Stimulated activated effector memory CD8-positive, alpha-beta T cell treated with anti-CD3 and anti-CD28 coated beads, Interleukin-12 subunit alpha, Interleukin-12 subunit beta, amount 100 ng/mL, for 72 hours (primary cell): ENCODE data around the gene TRIM25.

Source experiments
- ATAC-seq: fragments of 150-1000 bp; cut with Tn5 transposase; 2 replicates; pipeline ENCODE4 v1.10.0; 2021
- DNase-seq, 2 donors: peaks; one replicate each; pipeline ENCODE4 v3.0.0; 2021 to 2022; ENCODE audit warnings: low spot score in 2 of 2
- H3K27ac Mint-ChIP-seq: one replicate; pipeline ENCODE4 v1.8.0; 2022; ENCODE audit warnings: mild to moderate bottlenecking, mixed read lengths
- H3K36me3 Mint-ChIP-seq: one replicate; pipeline ENCODE4 v1.8.0; 2022; ENCODE audit warnings: mild to moderate bottlenecking, mixed read lengths
- H3K4me1 Mint-ChIP-seq: one replicate; pipeline ENCODE4 v1.8.0; 2022; ENCODE audit warnings: mixed read lengths
- H3K4me3 Mint-ChIP-seq: one replicate; pipeline ENCODE4 v1.8.0; 2022; ENCODE audit warnings: mild to moderate bottlenecking, mixed read lengths
- H3K9me3 Mint-ChIP-seq: one replicate; pipeline ENCODE4 v1.8.0; 2022; ENCODE audit warnings: mixed read lengths

Gene TRIM25

DNA sequence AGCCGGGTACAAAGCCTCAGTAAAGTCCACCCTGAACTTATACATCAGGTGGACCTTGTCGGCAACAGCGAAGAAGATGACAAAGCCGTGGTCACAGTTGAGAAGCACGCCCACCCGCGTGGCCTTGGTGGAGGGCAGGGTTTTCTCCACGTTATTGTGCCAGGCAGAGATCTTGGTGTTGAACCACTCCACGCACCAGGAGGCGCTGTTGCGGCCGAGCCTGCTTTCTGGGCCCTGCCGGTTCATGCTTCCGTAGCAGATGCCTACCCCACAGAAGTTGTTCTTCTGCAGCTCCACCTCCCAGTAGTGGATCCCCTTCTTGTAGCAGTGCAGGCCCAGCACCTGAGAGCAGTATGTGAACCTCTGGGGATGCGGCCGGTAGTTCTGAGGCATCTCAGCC is 22.1 kb downstream of the TRIM25 start:
- H3K27ac Mint-ChIP-seq = no peak overlapping the region
- ATAC-seq (peak; percentile 72), DNase-seq (peak; percentile 40 to 59)
- peaks cover 90% of the 10 kb centered on the region for H3K36me3 Mint-ChIP-seq
- peaks cover 2% of the 10 kb centered on the region for H3K9me3 Mint-ChIP-seq
- H3K4me3 Mint-ChIP-seq = no peak overlapping the region
- H3K4me1 Mint-ChIP-seq = peaks cover 33% of the 10 kb centered on the region

DNA sequence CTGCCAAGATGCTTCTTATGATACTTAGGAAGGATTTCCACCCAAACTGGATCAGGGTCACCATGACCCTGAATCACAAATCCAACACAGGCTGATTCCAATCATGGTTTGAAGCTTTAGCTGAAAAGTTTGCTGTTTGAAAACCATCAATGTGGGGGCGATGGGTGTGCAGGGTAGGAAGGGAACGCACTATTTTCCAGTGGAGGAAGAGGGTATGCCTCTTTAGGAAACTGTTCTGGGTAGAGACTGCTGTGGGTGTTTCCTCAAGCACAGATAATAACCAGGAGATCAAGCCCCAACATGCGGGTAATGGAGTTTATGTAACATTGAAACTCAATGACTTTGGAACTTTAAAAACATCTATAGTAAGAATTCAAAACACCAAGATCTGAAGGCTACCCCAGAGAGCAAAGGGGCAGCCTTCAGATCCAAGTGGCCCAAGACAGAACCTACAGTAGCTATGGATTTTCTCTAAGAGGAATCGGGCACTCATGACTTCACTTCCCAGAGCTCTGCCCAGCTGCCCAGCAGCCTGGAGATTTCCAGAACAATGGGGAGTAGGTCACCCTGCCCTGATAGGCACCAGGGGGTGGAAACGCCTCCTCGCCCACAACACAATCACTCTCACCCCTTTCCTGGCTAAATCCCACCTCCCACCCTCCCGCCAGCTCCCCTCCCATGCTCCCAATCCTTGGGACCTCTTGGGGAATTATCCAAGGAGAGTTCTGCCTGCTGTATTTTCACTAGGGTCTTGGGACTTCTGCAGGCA is 22.8 kb downstream of the TRIM25 start:
- DNase-seq = no peak
- no peak for ATAC-seq
- Mint-ChIP-seq H3K36me3 (peaks cover 88% of the 10 kb centered on the region), H3K4me3 (no peak overlapping the region), H3K4me1 (peaks cover 33% of the 10 kb centered on the region), H3K27ac (no peak overlapping the region), H3K9me3 (peaks cover 2% of the 10 kb centered on the region)

DNA sequence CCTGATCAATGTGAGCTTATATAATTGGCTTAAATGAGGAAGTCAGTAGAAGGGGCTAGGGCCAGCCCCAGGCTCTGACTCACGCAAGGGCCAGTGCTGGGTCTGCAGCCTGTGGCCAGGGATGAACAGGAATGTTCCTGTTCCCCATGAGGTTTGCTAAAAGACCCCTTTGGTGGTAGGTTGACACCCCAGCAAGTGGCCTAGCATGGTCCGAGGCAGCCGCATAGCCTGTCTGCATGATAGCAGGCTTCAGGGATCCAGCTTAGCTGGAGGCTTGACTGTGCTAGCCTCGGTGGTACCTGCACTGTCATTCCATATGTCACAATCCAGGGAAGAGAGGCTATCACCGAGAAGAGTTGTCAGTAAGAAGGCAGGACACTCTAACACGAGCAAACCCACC is 23.5 kb downstream of the TRIM25 start:
- no peak for ATAC-seq
- peaks cover 33% of the 10 kb centered on the region for H3K4me1 Mint-ChIP-seq
- no peak overlapping the region for H3K4me3 Mint-ChIP-seq
- peaks cover 85% of the 10 kb centered on the region for H3K36me3 Mint-ChIP-seq
- H3K9me3 Mint-ChIP-seq = peaks cover 2% of the 10 kb centered on the region
- no peak overlapping the region for H3K27ac Mint-ChIP-seq
- DNase-seq = no peak

DNA sequence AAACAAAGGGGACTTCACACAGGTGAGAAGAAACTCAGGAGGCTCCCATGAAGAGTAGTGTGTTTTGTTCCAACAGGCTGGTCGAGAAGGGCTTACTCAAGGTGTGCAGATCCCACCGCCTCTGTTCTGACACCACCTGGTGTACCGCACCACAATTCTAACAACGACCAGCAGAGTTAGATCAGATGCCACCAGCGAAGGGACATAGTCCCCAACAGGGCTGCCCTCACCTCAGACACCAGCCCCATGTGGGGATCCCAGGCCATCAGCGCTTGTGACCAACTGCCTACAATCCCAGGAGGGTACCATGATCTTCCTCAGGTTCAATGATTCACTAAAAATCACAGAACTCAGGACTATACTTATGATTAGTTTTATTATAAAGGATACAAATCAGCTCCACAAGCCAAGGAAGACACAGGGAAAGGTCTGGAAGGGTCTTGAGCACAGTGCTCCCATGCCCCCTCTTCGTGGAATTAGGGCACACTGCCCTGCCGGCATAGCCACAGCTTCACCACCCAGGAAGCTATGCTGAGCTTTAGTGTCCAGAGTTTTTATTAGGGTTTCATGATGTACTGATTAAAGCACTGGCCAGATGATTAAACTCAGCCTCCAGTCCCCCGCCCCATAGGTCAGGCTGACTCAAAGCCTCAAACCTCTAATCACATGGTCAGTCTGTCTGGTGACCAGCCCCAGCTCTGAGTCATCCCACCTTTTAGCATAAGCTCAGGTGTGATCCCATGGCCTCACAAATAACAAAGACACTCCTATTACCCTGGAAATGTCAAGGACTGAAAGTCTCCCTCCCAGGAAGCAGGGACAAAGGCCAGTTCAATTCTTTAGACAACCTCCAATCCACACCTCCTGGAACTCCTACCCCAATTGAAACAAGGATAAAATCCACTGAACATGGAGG is 26.0 kb downstream of the TRIM25 start:
- peaks cover 14% of the 10 kb centered on the region for H3K4me1 Mint-ChIP-seq
- peak overlapping the region; percentile 33 for H3K27ac Mint-ChIP-seq
- peaks cover 65% of the 10 kb centered on the region for H3K36me3 Mint-ChIP-seq
- ATAC-seq (no peak), DNase-seq (no peak)
- peaks cover 2% of the 10 kb centered on the region for H3K9me3 Mint-ChIP-seq
- no peak overlapping the region for H3K4me3 Mint-ChIP-seq

DNA sequence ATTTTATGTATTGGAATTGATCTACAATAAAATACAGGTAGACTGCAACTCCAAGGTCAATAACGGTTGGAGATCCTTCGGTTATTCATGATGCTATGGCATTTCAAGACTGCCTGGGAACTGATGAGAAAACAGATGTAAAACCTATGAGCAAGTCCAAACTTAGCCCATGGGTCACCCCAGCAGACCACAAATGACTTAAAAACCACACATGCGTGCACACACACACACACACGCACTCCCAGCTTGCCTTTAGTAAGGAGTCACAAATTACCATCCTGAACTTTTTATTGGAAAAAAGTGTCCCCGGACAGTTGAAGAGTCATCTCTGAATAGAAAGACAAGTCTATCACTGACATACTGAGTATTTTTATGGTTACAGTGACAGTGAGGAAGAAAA is 26.7 kb downstream of the TRIM25 start:
- no peak for DNase-seq
- Mint-ChIP-seq H3K36me3 (peaks cover 58% of the 10 kb centered on the region), H3K9me3 (peaks cover 2% of the 10 kb centered on the region), H3K27ac (peak overlapping the region; percentile 71), H3K4me3 (no peak overlapping the region), H3K4me1 (peaks cover 7% of the 10 kb centered on the region)
- no peak for ATAC-seq

DNA sequence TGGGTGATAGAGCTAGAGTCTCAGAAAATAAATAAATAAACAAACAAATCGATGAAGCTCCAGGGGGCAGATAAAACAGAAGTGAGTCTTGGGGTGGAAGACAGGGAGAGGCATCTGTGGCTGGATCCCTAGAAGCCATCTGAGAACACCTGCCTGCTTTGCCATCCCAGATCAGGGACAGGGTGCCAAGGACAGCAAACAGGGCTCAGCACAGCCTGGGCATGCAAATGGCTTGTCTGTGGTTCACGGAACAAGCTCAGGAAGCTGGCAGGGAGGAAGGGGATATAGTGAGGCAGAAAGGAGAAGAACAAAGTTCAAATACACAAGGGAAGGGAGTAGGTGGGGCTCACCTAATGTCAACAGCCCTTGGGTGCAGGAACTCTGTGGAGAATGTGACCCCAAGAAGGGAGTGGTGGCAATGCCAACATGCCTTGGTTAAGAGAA is 27.5 kb downstream of the TRIM25 start:
- ATAC-seq (no peak), DNase-seq (no peak)
- peaks cover 5% of the 10 kb centered on the region for H3K4me1 Mint-ChIP-seq
- H3K4me3 Mint-ChIP-seq = no peak overlapping the region
- H3K36me3 Mint-ChIP-seq = peaks cover 50% of the 10 kb centered on the region
- peak overlapping the region; percentile 71 for H3K27ac Mint-ChIP-seq
- peaks cover 2% of the 10 kb centered on the region for H3K9me3 Mint-ChIP-seq

DNA sequence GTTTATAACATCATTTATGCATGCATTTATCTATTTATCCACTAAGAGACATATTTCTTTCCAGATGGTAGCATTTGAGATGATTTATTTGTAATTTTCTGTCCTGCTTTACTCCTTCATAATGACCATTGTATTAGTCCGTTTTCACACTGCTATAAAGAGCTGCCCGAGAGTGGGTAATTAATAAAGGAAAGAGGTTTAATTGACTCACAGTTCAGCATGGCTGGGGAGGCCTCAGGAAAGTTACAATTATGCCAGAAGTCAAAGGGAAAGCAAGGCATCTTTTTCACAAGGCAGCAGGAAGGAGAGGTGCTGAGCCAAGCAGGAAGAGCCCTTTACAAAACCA is 28.6 kb downstream of the TRIM25 start:
- no peak for ATAC-seq
- Mint-ChIP-seq H3K4me1 (peaks cover 5% of the 10 kb centered on the region), H3K36me3 (peaks cover 41% of the 10 kb centered on the region), H3K27ac (peak overlapping the region; percentile 71), H3K4me3 (no peak overlapping the region), H3K9me3 (peaks cover 2% of the 10 kb centered on the region)
- no peak for DNase-seq

DNA sequence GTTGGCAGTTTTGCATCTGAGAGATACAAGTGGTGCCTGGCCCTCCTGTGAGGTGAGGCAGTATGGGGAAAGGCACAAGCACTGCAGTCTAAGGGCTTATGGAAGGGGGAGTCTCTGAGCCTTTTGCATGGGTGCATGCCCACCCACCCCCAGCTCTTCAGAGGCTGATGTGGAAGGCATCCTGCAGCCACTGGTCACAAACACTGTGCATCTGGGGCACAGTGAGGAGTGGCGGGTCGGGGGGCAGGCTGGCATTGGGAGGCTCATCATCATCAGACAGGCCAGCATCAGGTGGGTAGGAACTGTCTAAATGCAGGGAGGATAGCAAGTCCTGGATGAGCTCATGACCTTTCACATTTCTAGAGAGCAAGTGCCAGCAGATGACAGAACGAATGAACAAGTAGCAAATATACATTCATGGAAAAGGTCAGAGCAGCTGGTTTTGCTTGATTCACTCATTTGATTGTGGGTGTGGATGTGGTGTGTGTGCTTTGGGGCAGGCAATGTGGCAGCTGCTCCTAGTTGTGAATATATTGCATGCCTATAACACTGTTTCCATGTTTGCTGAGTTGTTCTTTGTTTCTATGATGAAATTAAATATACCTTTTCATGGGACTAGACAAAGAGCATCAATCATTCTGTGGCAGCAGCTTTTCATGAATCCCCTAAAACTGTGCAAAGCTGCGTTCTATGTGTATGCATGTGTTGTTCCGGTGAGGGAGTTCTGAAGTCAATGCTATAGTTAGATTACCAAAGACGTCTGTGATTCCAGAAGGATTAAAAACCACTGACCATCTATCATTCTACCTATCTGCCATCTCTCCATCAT is 29.2 kb downstream of the TRIM25 start:
- ATAC-seq (peak; percentile 28), DNase-seq (no peak)
- peaks cover 5% of the 10 kb centered on the region for H3K4me1 Mint-ChIP-seq
- H3K36me3 Mint-ChIP-seq = peaks cover 39% of the 10 kb centered on the region
- peak overlapping the region; percentile 58 for H3K27ac Mint-ChIP-seq
- H3K4me3 Mint-ChIP-seq = no peak overlapping the region
- H3K9me3 Mint-ChIP-seq = peaks cover 2% of the 10 kb centered on the region

DNA sequence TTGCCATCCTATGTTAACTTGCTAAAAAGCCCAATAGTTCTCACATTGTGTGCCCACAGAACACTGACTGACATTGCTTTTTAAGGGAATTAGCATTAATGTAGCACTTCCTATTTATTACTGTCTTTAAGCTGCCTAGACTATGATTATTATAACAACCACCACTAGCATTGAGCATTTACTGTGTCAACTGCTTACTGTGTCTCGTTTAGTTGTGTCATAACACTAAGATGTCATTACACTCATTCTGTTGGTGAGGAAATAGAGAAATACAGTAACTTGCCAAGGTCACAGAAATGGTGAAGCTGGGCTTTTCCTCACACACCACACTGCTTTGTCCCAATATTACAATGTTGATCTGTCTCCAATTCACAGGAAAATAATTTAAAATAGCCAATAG is 30.2 kb downstream of the TRIM25 start:
- no peak for DNase-seq
- H3K4me3 Mint-ChIP-seq = no peak overlapping the region
- ATAC-seq = no peak
- H3K36me3 Mint-ChIP-seq = peaks cover 28% of the 10 kb centered on the region
- peak overlapping the region; percentile 58 for H3K27ac Mint-ChIP-seq
- H3K4me1 Mint-ChIP-seq = peaks cover 5% of the 10 kb centered on the region
- H3K9me3 Mint-ChIP-seq = peaks cover 2% of the 10 kb centered on the region

DNA sequence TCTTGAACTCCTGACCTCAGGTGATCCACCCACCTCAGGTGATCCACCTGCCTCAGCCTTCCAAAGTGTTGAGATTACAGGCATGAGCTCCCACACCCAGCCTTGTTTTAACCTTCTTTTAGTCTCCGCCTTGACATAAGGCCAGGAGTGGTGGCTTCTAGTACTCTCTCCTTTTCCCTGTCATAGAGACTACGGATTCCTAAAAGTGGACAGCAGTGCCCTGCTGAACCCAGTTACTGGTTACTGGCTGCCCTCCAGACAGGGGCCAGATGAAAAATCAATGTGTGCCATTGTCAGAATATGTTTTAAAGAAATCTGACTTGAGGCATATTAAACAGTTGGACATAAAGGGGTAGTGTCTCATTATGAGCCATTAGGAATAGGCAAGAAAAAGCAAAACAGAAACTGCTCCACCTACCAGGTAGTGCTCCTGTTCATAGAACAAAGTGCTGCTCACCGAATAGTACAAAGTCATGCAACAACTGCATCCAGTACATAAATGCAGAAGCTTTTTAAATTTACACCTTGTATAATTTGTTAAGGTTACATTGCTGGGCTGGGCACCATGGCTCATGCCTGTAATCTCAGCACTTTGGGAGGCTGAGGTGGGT is 32.1 kb downstream of the TRIM25 start:
- DNase-seq (no peak), ATAC-seq (no peak)
- no peak overlapping the region for H3K4me3 Mint-ChIP-seq
- H3K27ac Mint-ChIP-seq = no peak overlapping the region
- H3K9me3 Mint-ChIP-seq = no peaks in the 10 kb centered on the region
- no peaks in the 10 kb centered on the region for H3K4me1 Mint-ChIP-seq
- H3K36me3 Mint-ChIP-seq = peaks cover 14% of the 10 kb centered on the region

DNA sequence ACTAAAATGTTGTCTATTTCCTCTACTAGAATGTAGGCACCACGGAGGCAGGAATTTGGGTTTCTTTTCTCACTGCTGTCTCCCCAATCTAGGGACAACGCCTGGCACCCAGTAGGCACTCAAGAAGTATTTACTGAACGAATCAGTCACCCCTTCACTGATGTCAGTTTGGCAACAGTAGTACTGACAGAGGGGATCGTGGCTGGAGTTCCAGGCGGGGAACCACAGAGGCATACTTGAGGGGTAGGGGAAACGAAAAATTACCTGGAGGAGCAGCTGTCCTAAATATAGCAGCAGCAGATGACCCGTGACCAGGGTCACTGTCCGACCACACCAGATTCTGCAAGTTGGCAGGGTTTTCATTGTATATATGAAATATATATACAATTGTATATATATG is 33.3 kb downstream of the TRIM25 start:
- Mint-ChIP-seq H3K4me1 (no peaks in the 10 kb centered on the region), H3K9me3 (no peaks in the 10 kb centered on the region), H3K36me3 (peaks cover 6% of the 10 kb centered on the region), H3K4me3 (no peak overlapping the region), H3K27ac (no peak overlapping the region)
- no peak for ATAC-seq
- no peak for DNase-seq

DNA sequence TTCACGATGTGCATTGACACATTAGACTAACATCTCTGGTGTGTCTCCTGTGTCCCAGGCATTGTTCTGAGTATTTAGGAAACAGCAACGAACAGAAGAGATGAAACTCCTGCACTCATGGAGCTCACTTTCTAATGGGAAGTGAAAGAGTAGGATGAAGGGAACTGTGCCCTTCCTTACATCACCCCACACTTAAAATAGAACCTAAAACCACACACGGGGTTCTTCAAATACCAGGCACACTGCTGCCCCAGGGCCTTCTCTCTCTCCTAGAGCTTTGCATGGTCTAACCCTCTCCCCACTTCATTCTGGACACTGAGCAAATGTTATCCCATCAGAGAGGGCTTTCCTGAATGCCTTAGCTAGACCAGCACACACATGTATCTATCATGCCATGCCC is 33.7 kb downstream of the TRIM25 start:
- H3K36me3 Mint-ChIP-seq = peaks cover 6% of the 10 kb centered on the region
- no peak overlapping the region for H3K27ac Mint-ChIP-seq
- no peaks in the 10 kb centered on the region for H3K4me1 Mint-ChIP-seq
- no peak for DNase-seq
- no peaks in the 10 kb centered on the region for H3K9me3 Mint-ChIP-seq
- ATAC-seq = no peak
- no peak overlapping the region for H3K4me3 Mint-ChIP-seq

DNA sequence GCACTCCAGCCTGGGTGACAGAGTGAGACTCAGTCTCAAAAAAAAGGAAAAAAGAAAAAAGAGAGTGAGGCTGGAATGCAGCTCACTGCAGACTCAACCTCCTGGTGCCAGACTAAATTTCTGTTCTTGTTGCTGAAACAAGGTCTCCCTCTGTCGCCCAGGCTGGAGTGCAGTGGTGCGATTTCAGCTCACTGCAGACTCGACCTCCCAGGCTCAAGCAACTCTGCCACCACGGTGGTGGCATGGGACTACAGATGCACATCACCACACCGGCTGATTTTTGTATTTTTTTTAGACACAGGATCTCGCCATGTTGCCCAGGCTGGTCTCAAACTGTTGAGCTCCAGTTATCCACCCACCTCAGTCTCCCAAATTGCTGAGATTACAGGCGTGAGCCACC is 34.6 kb downstream of the TRIM25 start:
- Mint-ChIP-seq H3K27ac (no peak overlapping the region), H3K9me3 (no peaks in the 10 kb centered on the region), H3K36me3 (peaks cover 6% of the 10 kb centered on the region), H3K4me1 (no peaks in the 10 kb centered on the region), H3K4me3 (no peak overlapping the region)
- no peak for ATAC-seq
- DNase-seq = no peak

DNA sequence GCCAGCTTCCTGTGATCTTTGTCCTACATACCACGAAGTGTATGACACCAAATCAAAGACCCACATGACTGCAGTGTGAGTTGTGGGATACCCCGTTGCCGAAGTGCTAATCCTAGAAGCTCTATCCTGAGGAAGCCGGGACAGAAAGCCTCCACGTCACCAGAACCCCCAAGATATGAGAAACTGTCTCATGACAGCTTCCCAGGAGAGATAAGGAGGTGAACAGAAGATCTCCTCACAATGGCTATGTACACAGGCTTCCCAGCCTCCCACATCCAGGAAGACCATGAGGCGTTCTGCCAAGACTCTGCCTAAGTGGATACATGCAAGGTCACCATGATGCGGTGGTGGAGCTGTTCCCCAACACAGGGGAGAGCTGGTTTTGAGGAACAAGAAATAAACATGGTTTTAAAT is 37.1 kb downstream of the TRIM25 start:
- no peak overlapping the region for H3K27ac Mint-ChIP-seq
- H3K4me1 Mint-ChIP-seq = no peaks in the 10 kb centered on the region
- H3K4me3 Mint-ChIP-seq = no peak overlapping the region
- no peaks in the 10 kb centered on the region for H3K36me3 Mint-ChIP-seq
- DNase-seq (no peak), ATAC-seq (no peak)
- no peaks in the 10 kb centered on the region for H3K9me3 Mint-ChIP-seq
